Measurements from ENCODE around the gene DAPK3.
"Not testable (repeated sequence)": the region's sequence is repeated elsewhere in the genome, so short reads cannot be mapped to it uniquely, and the experiment has no call there.

DAPK3 gene

GRCh38 chr19:4005436-4005835, 34.5 kb upstream of the DAPK3 start:
- not testable (repeated sequence) for DNase-seq (ENCODE audit: low read depth, low spot score)

- DNase-seq (ENCODE audit: low read depth, low spot score), result not testable (repeated sequence)
These were observed 29.9 kb upstream of the DAPK3 start for GRCh38 chr19:4000798-4001197.

GRCh38 chr19:3998667-3999412, 27.9 kb upstream of the DAPK3 start:
- not testable (repeated sequence) for DNase-seq (ENCODE audit: low read depth, low spot score)

- no peak for DNase-seq (ENCODE audit: low read depth, low spot score)
These were observed 24.7 kb upstream of the DAPK3 start for GRCh38 chr19:3995607-3996006.

- DNase-seq (ENCODE audit: low read depth, low spot score), result no peak
These were observed 19.9 kb upstream of the DAPK3 start for GRCh38 chr19:3990815-3991117.

GRCh38 chr19:3987619-3988371, 16.9 kb upstream of the DAPK3 start:
- DNase-seq (ENCODE audit: low read depth, low spot score), result no peak

GRCh38 chr19:3986260-3987041, 15.6 kb upstream of the DAPK3 start:
- no peak for DNase-seq (ENCODE audit: low read depth, low spot score)

GRCh38 chr19:3985643-3986259, 14.9 kb upstream of the DAPK3 start:
- DNase-seq (ENCODE audit: low read depth, low spot score), result no peak

- no peak for DNase-seq (ENCODE audit: low read depth, low spot score)
These were observed 14.2 kb upstream of the DAPK3 start, which contains the start of gene EEF2 for GRCh38 chr19:3984908-3985642. TSS of gene EEF2 (minus strand) at chr19:3985463. CDS start at chr19:3985380, 83 bp downstream.

GRCh38 chr19:3984584-3984907, 13.6 kb upstream of the DAPK3 start:
- DNase-seq (ENCODE audit: low read depth, low spot score), result no peak

GRCh38 chr19:3983936-3984583, 13.2 kb upstream of the DAPK3 start:
- no peak for DNase-seq (ENCODE audit: low read depth, low spot score)

GRCh38 chr19:3983542-3983914, 12.6 kb upstream of the DAPK3 start:
- DNase-seq (ENCODE audit: low read depth, low spot score), result no peak

- DNase-seq (ENCODE audit: low read depth, low spot score), result no peak
These were observed 12.0 kb upstream of the DAPK3 start for GRCh38 chr19:3982701-3983541.

- no peak for DNase-seq (ENCODE audit: low read depth, low spot score)
These were observed 11.1 kb upstream of the DAPK3 start for GRCh38 chr19:3981736-3982681.

GRCh38 chr19:3981373-3981735, 10.5 kb upstream of the DAPK3 start:
- no peak for DNase-seq (ENCODE audit: low read depth, low spot score)

GRCh38 chr19:3980353-3981251, 9.7 kb upstream of the DAPK3 start:
- no peak for DNase-seq (ENCODE audit: low read depth, low spot score)

GRCh38 chr19:3979674-3980352, 8.9 kb upstream of the DAPK3 start:
- DNase-seq (ENCODE audit: low read depth, low spot score), result no peak

Data from smooth muscle cell of the brain vasculature (primary cell).